Tongue (tissue), 2 donors: ENCODE measurements around the gene CHURC1. TPM values are rescaled to one million over a fixed set of nuclear protein-coding genes. Genes with fewer than 3 reads are reported as not detected.
A peak's percentile ranks its signal among the peaks of the same experiment; 100 is the strongest.

Experiments
- DNase-seq: peaks from one replicate; pipeline ENCODE4 v3.0.0-alpha.2; 2015
- total RNA-seq: library from RNA; depleted of rRNA; stranded (reverse); fragments of >200 nt; gene quantifications from one replicate; pipeline ENCODE4 v1.2.3, GENCODE V29; 2014

Gene CHURC1
- total RNA-seq, 1 donor from 2014 or later: 55.2 TPM

DNA sequence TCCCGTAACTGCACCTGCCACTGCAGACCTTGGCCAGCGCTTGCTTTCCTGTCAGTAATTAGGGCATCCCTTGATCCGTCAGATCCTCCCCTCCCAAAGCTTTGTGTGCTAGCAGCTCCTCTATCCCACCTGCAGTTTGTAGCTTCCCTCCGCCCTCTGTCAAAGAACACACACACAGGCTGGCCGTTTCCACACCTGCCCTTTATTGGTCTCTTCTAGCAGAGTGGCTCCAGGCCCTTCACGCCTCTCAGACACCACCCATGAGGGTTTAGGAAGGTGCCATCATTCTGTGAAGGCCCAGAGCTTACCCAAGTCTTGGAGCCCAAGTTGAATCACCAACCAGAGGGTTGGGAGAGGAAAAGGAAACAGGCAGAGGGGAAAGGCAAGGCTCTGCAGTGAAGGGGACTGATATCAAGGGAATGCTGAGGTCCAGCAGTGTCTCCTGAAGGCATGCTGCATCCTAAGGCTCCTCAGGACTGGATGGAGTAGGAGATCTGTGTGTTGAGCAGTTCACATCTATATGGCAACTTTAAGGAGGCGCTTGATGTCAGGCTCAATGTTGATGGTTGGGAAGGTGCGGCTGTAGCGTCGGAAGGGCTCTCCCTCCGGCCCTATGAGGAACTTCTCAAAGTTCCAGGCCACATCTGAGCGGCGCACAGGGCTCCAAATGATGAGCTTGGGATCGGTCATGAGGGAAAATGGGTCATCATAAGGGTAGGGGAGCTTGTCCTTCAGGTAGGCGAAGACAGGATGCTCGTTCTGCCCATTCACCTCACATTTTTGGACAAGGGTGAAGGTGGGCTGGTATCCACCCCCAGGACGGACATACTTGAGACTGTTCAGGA, 24.9 kb downstream of the CHURC1 start:
- DNase-seq: no peak

DNA sequence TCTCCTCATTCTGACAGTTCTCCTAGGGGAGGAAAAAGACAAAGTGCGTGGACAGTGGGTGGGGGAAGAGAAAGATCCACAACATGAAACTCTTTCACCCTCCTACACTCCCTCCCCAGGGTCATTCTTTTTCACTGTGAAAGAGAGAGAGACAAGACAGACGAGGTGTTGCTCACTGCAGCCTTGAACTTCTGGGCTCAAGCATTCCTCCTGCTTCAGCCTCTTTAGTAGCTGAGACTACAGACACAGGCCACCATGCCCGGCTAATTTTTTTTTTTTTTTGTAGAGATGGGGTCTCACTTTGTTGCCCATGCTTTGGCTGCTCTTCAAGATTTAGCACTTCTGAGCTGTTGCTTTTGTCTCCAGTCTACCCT, 25.5 kb downstream of the CHURC1 start:
- no peak for DNase-seq

DNA sequence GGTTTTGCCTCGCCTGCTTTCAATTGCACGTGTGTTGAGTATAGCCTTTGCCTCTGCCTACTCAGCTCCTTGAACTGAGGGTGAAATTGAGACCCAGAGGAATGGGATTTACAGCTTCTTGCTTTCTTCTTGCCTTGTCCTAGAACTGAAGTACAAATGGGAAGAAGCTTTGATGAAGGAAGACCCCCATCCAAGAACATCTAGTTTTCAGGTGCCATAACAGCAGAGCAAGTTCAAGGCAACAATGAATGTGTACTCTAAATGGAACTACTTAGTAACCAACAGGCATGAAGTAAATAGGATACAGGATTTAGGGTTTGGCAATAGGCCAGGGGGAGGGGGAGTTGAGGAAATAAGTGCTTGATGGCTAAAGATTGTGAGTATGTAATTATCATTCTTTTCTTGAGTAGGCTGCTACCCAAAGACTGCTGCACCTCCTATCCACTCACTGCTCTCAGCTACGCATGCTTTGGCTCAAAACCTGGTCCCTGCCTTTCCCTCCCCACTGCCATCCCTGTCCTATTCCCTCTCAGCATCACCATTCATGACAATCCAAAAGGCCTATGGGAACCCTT, 26.2 kb downstream of the CHURC1 start:
- no peak for DNase-seq

DNA sequence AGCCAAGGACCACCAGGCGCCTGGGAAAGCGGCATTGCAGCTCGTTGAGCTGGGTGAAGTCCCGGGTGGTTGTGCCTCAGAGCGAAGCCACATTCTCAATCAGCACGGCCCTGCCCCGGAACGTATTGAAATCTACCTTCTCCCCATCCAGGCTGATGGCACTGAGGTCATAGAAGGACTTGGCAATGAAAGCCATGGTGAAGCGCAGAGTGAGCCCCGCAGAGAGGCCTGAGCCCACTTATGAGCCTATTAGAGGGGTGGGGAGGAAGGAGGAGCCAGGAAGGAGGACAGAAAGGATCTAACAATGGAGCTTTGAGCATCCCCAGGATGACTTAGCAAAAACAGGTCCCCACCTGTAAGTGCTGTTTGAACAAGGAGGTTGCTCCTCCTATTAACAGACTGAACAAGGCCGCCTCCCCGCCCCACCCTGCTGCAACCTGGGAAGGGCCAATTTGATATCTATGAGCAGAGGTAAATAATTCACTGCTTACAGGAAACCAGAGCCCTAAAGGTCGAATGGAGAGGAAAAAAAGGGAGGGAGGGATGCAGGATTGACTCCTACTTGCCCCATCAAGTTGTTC, 28.4 kb downstream of the CHURC1 start, which contains the start of gene GPX2:
Gene GPX2, minus strand, starts transcription at position 215 of the 581 bp plus-strand sequence. Its CDS starts 19 bp downstream, at position 196.
- no peak for DNase-seq

DNA sequence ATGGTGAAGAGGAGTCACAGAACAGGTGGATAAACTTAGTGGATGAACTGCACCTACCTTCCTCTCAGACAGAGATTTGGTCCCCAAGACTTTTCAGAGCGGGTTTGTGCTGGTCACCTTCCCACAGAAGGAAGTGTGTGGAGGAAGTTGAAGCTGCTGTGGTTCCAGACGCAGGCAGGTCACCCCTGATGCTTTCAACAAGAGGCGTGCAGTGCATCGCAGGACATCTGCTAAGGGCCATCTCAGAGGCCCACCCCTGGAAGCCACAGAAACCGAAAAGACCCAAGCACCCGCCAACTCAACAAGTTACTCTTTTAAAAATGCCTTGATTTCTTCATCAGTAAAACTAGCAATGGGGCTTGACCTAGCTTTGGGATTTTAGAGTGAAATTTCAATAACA, 29.3 kb downstream of the CHURC1 start:
- DNase-seq: no peak

DNA sequence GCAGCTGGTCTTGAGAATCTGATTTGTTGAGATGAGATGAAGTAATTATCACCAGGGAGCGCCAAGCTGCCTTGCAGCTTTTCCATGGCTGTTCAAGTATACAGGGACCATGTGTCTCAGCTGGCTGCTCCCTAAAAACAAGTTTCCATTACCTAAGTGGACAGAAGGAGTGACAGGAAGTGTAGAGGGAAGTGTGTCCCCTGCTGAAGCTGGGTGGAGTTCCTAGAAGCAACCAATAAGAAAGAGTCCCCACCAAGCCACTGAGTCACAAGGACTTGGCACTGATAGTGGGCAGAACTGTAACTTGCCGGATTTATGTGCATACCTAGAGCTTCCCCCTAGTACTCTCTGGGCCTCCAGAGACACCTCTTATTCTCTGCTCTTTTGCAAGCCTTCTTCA, 29.8 kb downstream of the CHURC1 start:
- no peak for DNase-seq

DNA sequence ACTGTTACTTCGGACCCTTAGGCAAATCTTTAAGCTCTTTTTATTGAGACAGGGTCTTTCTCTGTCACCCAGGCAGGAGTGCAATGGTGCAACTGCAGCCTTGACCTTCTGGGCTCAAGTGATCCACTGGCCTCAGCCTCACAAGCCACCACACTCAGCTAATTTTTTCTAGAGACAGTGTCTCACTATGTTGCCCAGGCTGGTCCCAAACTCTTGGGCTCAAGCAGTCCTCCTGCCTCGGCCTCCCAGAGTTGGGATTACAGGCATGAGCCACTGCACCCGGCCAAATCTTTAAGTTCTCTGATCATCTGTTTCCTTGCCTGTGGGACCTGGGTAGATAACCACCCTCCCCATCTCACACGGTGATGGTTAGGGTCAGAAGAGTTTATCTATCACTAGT, 30.6 kb downstream of the CHURC1 start:
- no peak for DNase-seq

DNA sequence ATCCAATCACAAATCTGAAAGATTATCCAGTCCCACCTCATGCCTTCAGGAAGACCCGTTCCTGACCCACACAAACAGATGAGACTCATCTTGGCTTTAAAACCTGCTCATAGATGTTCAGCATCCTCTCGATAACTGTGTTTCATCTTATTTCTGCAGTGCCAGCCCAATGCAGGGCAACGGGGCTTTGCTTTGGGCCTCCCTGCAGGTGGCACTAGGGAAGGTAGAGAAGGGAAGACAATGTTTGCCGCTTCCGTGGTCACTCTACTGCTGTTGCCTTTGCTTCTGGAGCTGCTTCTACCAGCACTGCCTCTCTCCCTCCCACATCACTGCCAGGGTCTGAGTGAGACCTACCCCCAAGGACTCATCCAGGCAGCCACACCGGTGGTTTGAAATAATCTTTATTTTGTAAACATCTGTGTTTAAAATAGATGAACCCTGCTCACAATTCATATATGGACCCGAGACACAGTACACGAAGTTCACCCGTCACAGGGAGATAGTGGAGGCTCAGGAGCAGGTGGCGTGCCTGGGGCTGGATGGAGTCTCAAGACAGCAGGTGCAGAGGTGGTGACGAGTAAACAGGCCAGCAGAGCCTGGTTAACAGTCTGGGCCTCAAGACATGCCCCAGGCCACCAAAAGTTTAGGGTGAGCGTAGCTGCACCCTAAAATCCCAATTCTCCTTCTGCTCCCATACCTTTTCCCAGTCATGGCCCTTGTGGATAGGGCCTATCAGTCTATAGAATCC, 31.4 kb downstream of the CHURC1 start:
- DNase-seq: no peak

DNA sequence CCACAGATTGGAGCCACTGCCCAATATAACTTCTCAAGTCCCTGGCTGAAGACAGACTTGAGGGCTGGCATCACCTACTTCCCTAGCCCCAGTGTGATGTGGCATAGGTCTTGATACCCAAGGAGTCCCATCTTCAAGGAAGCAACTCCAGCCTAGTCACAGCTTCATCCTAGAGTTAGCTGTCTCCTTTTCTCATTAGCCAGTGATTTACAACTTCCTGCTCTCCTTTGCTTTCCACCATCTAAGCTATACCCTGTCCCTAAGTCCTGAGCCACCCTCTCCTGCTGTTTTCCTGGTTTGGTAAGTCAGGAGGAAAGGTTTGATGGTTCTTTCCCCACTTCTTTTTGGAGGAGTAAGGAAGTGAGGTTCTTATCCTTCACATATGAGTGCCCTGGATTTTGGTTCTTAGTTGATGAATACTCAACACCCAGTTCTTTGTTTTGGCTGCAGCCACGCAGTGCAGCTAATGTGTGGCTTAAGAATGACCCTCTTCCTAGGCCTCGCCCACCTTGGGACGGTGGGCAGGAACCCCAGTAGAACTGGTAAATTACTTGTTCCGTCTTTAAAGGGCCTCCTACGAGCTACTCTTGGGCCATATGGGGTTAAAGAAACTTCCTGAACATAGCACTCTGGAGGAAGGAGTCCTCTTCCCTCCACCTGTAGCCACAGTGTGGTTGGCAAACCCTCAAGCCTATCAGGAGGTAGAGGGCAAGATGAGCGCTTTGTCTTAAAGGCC, 32.2 kb downstream of the CHURC1 start:
- DNase-seq: no peak

DNA sequence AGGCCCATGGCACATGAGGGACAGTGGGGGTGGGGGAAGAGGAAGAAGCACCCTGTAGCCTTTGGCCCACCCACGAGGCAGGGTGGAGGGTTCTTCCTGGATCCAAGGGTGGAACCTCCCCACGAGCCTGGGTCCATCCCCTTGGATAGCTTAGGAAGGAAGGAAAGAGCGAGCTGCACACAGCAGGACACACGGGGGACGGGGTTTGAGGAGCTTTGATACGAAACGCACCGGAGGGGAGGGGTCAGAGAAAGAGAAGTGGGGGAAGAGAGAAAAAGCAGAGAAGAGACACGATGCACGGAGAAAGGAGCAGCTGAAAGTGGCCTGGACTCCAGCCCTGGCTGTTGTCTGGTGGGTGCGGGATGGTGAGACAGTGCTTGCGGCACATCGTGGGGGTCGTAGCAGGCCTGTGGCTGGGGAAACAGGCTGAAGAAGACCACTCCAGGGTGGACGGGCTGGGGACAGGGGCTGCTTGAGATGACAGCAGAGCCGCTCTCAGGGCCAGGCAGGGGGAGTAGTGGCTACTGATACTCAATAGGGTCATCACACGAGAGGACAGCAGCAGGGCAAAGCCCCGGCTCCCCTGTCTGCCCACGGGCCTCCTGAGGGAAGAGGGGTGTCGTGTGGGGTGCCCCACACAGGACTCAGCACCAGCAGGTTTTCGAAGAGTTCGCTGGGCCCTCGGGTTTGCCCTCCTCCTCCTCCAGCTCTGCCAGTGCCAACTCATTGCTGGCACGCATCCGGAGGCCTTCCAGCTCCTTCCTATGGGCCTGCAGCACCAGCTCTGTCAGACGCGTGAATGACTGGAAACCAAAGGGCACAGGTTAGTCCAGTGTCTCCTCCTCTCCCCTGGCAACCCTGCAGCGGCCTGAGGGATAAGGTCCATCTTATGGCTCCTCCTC, 33.7 kb downstream of the CHURC1 start:
- no peak for DNase-seq

DNA sequence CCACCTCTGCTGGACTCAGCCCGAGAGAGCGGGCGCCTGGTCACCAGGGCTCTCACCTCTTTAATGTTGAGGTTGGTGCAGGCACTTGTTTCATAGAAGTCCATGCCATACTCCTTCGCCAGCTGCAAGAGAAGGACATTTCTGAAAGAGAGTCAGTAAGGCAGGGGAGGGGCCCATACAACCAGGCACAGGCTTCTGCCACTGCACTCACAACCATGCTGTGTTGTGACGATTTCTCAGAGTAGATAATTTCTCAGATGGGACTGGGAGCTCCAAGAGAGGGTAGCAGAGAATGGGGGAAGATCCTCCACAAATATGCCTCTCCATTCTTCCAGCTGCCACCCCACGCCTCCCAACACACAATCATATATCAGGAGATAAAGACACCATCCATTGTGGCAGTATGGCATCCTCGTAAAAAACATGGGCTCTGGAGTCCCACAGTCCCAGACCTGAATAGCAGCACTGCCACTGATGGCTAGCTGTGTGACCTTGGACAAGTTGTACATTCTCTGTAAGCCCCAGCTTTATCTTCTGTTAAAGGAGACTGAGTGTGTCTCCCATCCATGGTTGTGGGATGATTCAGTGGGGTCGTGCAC, 34.5 kb downstream of the CHURC1 start:
- no peak for DNase-seq

DNA sequence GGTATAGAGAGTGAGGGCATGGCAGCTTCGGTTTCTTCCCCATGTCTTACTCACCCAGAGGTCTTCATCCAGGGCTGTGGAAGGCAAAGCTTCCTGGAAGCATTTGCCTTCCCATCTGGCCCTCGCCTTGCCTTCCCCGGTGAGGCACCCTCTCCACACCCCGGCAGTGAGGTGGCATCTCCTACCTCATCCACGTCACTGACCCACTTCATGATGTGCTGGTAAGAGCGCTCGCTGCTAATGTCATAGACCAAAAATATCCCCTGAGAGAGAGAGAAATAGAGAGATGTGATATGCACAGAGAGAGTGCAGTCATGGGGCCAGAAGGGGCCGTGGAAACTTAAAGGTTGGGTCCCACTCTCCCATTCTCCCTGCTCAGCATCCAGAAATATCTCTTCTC, 36.6 kb downstream of the CHURC1 start:
- DNase-seq: no peak

DNA sequence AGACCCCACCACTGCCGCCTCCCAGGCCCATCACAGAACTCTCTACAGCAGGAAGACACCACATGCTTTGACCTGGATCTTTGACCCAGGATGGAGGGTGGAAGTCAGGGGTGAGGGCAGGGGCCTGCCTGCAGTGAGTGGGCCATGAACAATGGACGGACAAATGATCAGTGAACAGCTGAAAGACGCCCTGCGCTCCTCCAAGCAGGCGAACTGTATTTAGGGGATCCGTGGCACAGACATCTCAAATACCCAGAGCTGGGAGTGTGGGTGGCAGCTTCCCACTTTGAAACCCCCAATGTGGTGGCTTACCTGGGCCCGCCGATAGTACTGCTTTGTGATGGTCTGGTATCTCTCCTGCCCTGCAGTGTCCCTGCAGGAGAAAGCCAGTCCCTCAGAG, 37.0 kb downstream of the CHURC1 start:
- DNase-seq: no peak

DNA sequence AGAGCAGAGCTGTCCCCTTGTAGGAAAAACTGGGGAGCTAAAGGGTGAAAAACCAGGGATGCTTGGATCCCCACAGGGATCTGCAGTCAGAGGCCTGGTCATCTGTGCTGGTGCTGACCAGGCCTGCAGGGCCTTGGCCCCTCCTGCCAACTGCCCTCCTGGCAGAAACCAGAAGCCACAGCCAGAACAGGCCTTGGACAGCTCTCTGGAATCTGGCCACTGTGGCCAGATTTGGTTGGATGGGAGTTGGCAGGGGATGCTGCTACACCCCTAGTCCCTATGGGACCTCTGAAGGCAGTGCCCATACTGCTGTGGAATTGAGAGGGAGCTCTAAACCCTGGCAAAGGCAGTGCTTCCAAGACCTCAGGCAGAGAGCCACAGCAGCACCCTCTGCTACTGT, 37.5 kb downstream of the CHURC1 start:
- no peak for DNase-seq

DNA sequence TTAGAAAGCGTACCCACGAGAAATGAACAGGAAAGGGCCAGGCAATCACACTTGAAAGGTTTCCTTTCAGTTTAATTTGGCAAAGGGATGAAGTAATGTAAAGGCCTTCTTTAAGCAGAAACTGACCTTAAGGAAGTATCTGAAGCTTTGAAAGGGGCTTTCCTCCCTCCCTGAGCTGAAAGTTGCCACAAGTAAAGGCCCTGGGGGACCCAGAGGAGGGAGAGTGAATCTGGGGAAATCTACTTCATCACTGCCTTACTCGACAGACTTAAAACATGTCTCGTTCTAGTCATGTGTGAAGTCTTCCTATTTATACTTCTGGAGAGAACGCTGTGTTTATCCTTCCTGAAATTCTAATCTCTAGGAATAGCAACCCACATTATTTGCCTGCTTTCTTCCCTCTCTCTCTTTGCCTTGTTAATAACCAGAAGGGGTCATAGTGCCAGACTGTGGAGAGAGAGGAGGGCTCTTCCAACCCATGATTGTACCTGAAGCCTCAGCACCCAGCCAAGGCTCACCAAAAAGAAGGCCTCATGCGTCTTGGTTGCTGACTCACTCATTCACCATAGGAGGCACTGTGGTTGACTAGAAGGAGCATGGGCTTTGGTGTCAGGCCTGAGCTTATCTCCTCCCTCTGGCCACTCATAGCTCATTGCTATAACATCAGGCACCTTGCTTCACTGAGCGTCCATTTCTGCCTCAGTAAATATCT, 38.5 kb downstream of the CHURC1 start:
- no peak for DNase-seq

DNA sequence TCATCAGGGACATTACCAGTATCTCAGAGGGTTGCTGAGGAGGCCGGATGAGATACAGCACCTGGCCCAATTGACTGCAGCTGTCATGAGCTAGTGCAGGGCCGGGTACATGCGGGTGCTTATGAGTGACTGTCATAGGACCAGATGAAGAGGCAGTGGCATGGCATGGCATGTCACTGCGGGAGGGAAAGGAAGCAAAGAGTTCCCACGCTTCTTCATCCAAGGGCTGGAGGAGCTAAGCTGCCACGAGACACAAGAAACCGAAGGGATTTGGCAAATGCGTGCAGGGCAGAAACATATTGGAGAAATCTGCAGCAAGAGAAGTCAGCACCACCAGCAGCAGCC, 39.0 kb downstream of the CHURC1 start:
- DNase-seq: peak; percentile 25

DNA sequence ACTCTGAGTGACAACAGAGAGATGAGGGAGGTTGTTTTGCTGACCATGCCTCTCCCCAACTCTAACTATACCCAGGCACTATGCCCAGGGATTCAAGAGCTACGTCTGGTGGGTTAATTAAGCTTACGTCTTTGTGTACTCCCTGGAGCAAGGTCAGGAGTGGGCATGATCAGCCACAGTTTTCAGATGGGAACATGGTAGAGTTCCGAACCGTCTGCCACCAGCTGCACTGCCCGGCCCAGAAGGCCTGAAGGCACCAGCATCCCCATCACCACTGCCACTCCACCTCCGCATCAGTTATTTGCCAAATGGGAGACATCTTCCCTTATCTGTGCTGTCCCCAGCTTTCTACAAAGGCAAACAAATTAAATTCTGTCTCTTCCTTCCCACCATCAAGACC, 39.4 kb downstream of the CHURC1 start:
- DNase-seq: no peak

DNA sequence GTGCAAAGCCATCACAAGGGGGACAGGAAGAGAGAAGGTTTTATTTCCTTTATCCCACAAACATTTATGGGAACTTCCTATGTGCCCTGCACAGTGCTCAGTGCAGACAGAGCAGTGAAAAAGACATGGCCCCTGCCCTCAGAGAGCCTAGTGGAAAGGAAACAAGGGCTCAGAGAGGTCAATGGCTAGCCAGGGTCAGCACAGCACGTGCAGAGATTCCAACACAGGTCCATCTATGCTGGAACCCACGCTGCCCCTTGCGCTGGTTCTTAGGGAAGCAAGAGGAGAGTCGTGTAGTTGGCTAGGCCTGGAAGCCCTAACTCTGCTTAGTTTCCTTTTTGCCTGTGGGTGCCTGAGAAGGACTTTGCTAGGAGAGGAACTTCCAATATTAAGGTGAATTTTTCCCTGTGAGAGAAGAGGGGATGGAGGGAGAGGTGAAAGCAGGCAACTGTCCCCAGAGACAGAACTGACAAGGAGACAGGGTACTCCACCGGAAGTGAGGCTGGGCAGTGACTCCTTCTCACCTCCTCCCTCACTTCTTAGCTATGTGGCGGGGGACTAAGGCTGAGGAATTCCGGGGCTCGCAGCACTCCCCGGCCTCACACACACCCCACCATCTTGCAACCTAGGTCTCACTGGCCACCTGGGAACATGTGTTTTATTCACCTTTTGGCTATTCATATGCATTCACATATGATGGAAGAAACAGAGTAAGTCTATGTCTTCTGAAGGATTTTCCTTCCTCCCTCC, 40.4 kb downstream of the CHURC1 start:
- DNase-seq: no peak

DNA sequence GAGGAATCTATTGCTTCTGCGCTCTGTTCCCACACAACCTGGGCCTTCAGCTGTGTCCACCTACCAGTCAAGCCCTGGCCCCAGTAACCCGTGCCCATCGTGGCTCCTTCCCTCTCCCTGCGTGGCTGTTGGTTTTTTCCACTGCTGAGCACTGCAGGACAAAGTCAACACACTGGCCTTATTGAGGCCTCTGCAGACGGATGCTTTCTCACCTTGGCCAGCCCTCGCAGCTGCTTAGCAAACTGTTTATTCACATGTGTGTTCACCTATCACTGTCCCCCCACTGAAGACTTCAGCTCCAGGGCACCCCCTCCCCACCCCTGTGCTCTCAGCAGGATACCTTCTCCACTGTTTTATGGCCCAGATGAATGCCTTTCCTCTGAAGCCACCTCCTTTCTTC, 41.0 kb downstream of the CHURC1 start:
- no peak for DNase-seq
